ENCODE data around the gene C14orf180. TPM values are rescaled to one million over a fixed set of nuclear protein-coding genes. Genes with fewer than 3 reads are reported as not detected.

The C14orf180 gene
- polyA plus RNA-seq, 2 of the 4 experiments (the other 2 are of a cell fraction) = not detected

- DNase-seq (ENCODE audit: low read depth in 1 of 2, low spot score in 1 of 2) = no peak
- H3K4me3 ChIP-seq = no peak overlapping the region
- no peak overlapping the region for H3K27ac ChIP-seq
- H3K4me1 ChIP-seq = peaks cover 6% of the 10 kb centered on the region; the same call in 2 of the 3 replicates
- no peak for ATAC-seq
- ChIA-PET POLR2A (no interaction called here), CTCF (interaction anchor here (1.0 to 12.1 kb wide), 7 partner anchors 9 to 481 kb away, joined by 3 to 112 read pairs (median 3); no protein-coding TSS in a partner anchor)
- TF ChIP-seq FOXS1 (CRISPR knock-in tag; IDR thresholded peaks at IDR 0.05) = no peak
- TF ChIP-seq ESRRA (IDR thresholded peaks at IDR 0.05; ENCODE audit: borderline replicate concordance, low read length) = no peak
- TF ChIP-seq HEYL (CRISPR knock-in tag; IDR thresholded peaks at IDR 0.05) = no peak
- no peak for TF ChIP-seq BHLHE40 (IDR thresholded peaks at IDR 0.05; ENCODE audit: low read depth, low read length)
- no peak for TF ChIP-seq CHD2 (IDR thresholded peaks at IDR 0.05; ENCODE audit: low read length, partially characterized antibody)
- no peak for TF ChIP-seq ZSCAN20 (CRISPR knock-in tag; IDR thresholded peaks at IDR 0.05)
- no peak for TF ChIP-seq POLR2A (IDR thresholded peaks at IDR 0.05; ENCODE audit: low read length)
- TF ChIP-seq PHF8 (IDR thresholded peaks at IDR 0.05; ENCODE audit: borderline replicate concordance, low read depth) = no peak
- H3K9me3 ChIP-seq = no peaks in the 10 kb centered on the region
- FAIRE-seq = no peak
- 40% methylated on average over 15 of the region's 15 CpGs for WGBS (ENCODE audit: missing lambda C conversion rate)
- no peak overlapping the region for H3K4me2 ChIP-seq
Observed at GRCh38 chr14:104559028-104559803, 20.3 kb upstream of the C14orf180 start.

- CTCF ChIA-PET = interaction anchor here (0.6 to 12.1 kb wide), 9 partner anchors 8 to 482 kb away, joined by 3 to 112 read pairs (median 4); no protein-coding TSS in a partner anchor
Observed at GRCh38 chr14:104559804-104560585, 19.6 kb upstream of the C14orf180 start.

More at GRCh38 chr14:104559804-104560585, 19.6 kb upstream of the C14orf180 start:
- TF ChIP-seq MAZ (IDR thresholded peaks at IDR 0.05; ENCODE audit: borderline replicate concordance, low read depth, low read length) = no peak
- no peak for TF ChIP-seq HOXB13 (CRISPR knock-in tag; IDR thresholded peaks at IDR 0.05; ENCODE audit: low read depth)
- no peak for TF ChIP-seq SREBF2 (IDR thresholded peaks at IDR 0.05)
- TF ChIP-seq EHMT2 (IDR thresholded peaks at IDR 0.05; ENCODE audit: low read depth) = no peak
- TF ChIP-seq TP53 (CRISPR knock-in tag; IDR thresholded peaks at IDR 0.05) = no peak
- no peak for TF ChIP-seq PBX3 (IDR thresholded peaks at IDR 0.05)
- no peak for TF ChIP-seq REST (IDR thresholded peaks at IDR 0.05)
- no peak for TF ChIP-seq PHF8 (IDR thresholded peaks at IDR 0.05; ENCODE audit: borderline replicate concordance, low read depth)
- TF ChIP-seq POLR2AphosphoS2 (conservative IDR thresholded peaks at IDR 0.05; ENCODE audit: low read length) = no peak
- no peak for FAIRE-seq
- peaks cover 9% of the 10 kb centered on the region; the same call in 2 of the 3 replicates for H3K4me1 ChIP-seq
- H3K9me3 ChIP-seq = no peaks in the 10 kb centered on the region
- no peak overlapping the region for H3K27ac ChIP-seq
- no peak for DNase-seq (ENCODE audit: low read depth in 1 of 2, low spot score in 1 of 2)
- no peak overlapping the region for H3K4me3 ChIP-seq
- 59% methylated on average over 15 of the region's 21 CpGs for WGBS (ENCODE audit: missing lambda C conversion rate)
- no peak for ATAC-seq
- POLR2A ChIA-PET = no interaction called here
- no peak overlapping the region for H3K4me2 ChIP-seq
